SU-DHL-6 (cell line): ENCODE results near the gene IGF2.

ENCODE experiments used
- CTCF ChIP-seq: fragments of 200-600 bp; sonication (generic); IDR thresholded peaks from one replicate; pipeline ENCODE4 v1.5.1; 2017; ENCODE audit warnings: antibody characterized with exemption, mild to moderate bottlenecking, low read length, moderate library complexity; ENCODE audit not compliant: insufficient read depth, poor library complexity, severe bottlenecking
- EZH2phosphoT487 ChIP-seq: fragments of 200-600 bp; sonication (generic), shearing (Covaris generic); conservative IDR thresholded peaks from 2 replicates; pipeline ENCODE4 v1.6.1; 2018; ENCODE audit warnings: mild to moderate bottlenecking, antibody characterized with exemption, low read length, moderate library complexity, mixed read lengths

GRCh38 chr11:2100361-2101170, 38.6 kb downstream of the IGF2 start:
- TF ChIP-seq EZH2phosphoT487 (no peak), CTCF (no peak)
